K562 (cell line): Measurements from ENCODE around the gene REM2. TPM values are rescaled to one million over a fixed set of nuclear protein-coding genes. Genes with fewer than 3 reads are reported as not detected.

Experiments
- ARID2 ChIP-seq: fragments of 450-650 bp; IDR thresholded peaks from 2 replicates; pipeline ENCODE4 v1.6.1; 2017; ENCODE audit warnings: antibody characterized with exemption, mild to moderate bottlenecking
- HNRNPL ChIP-seq: fragments of 200-400 bp; formaldehyde crosslinking; IDR thresholded peaks from 2 replicates; pipeline ENCODE4 v1.6.1; 2017; ENCODE audit warnings: low read depth, mild to moderate bottlenecking, low read length
- MAFF ChIP-seq: IDR thresholded peaks from 2 replicates; pipeline ENCODE4 v1.6.1; 2012; ENCODE audit warnings: low read length, improper control_type of control experiment
- SMC3 ChIP-seq: conservative IDR thresholded peaks from 2 replicates; pipeline ENCODE4 v1.6.1; 2011; ENCODE audit warnings: low read depth, low read length, improper control_type of control experiment; ENCODE audit not compliant: insufficient read depth
- STAG1 ChIP-seq: sonication (generic); formaldehyde crosslinking; IDR thresholded peaks from 2 replicates; pipeline ENCODE4 v1.5.0; 2020; ENCODE audit warnings: missing genetic modification reagents, borderline replicate concordance
- TBP ChIP-seq: optimal IDR thresholded peaks from 2 replicates; pipeline ENCODE3; 2011; ENCODE audit warnings: low read depth, low read length, improper control_type of control experiment
- ZNF444 ChIP-seq: fragments of 250-450 bp; sonication (Bioruptor Pico); IDR thresholded peaks from 2 replicates; pipeline ENCODE4 v1.4.0; 2020; ENCODE audit warnings: mild to moderate bottlenecking, moderate library complexity
- polyA plus RNA-seq, 8 experiments: library from polyadenylated mRNA; depleted of rRNA in 4 of 8; stranded (reverse) in 5 of 8; unstranded in 3 of 8; fragments of >200 nt; fragmentation: Nextera tagmentation in 2 of 8; fragmentation: Illumina TruSeq in 1 of 8; extraction: Ambion mirVana in 2 of 8; extraction: Trizol in 1 of 8; gene quantifications; 2 replicates each; pipeline versions ENCODE4 v1.2.1 to v1.2.3, GENCODE V29; 2011 to 2014; ENCODE audit warnings: inconsistent platforms in 1 of 8, missing spikeins in 1 of 8
- total RNA-seq, 7 experiments: library from RNA; depleted of rRNA in 6 of 7; stranded (reverse); fragments of >200 nt in 6 of 7; fragmentation: Illumina TruSeq in 2 of 7; extraction: Trizol in 2 of 7; gene quantifications; 2 replicates each; pipeline versions ENCODE4 v1.2.1 to v1.2.3, GENCODE V29; 2011 to 2021; ENCODE audit warnings: low replicate concordance in 1 of 7
- TF ChIP-seq, protein P1 (sequence below): fragments of 450-650 bp; IDR thresholded peaks from 2 replicates; pipeline ENCODE4 v1.6.1; 2017; ENCODE audit warnings: antibody characterized with exemption
- TF ChIP-seq, protein P2 (sequence below): fragments of 450-650 bp; IDR thresholded peaks from 2 replicates; pipeline ENCODE4 v1.6.1; 2018; ENCODE audit warnings: mild to moderate bottlenecking, low read depth; ENCODE audit not compliant: partially characterized antibody
- TF ChIP-seq, protein P3 (sequence below), 2 experiments: fragments of 450-650 bp in 1 of 2; sonication (generic) in 1 of 2; formaldehyde crosslinking in 1 of 2; IDR thresholded peaks; 2 replicates each; pipeline versions ENCODE4 v1.7.1 to v1.9.0; 2016 to 2022; ENCODE audit warnings: inconsistent platforms in 1 of 2, mild to moderate bottlenecking in 1 of 2, missing genetic modification reagents in 1 of 2

REM2 gene
- total and polyA plus RNA-seq, 9 of the 15 experiments (the other 6 are each of a cell fraction or from before 2014, with no cell fraction given) = 0.18 to 1.0 (median 0.38) TPM

- no peak for TF ChIP-seq ZNF444 (CRISPR knock-in tag)
- TF ChIP-seq, protein P1, sequence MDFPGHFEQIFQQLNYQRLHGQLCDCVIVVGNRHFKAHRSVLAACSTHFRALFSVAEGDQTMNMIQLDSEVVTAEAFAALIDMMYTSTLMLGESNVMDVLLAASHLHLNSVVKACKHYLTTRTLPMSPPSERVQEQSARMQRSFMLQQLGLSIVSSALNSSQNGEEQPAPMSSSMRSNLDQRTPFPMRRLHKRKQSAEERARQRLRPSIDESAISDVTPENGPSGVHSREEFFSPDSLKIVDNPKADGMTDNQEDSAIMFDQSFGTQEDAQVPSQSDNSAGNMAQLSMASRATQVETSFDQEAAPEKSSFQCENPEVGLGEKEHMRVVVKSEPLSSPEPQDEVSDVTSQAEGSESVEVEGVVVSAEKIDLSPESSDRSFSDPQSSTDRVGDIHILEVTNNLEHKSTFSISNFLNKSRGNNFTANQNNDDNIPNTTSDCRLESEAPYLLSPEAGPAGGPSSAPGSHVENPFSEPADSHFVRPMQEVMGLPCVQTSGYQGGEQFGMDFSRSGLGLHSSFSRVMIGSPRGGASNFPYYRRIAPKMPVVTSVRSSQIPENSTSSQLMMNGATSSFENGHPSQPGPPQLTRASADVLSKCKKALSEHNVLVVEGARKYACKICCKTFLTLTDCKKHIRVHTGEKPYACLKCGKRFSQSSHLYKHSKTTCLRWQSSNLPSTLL = no peak
- TF ChIP-seq, protein P2, sequence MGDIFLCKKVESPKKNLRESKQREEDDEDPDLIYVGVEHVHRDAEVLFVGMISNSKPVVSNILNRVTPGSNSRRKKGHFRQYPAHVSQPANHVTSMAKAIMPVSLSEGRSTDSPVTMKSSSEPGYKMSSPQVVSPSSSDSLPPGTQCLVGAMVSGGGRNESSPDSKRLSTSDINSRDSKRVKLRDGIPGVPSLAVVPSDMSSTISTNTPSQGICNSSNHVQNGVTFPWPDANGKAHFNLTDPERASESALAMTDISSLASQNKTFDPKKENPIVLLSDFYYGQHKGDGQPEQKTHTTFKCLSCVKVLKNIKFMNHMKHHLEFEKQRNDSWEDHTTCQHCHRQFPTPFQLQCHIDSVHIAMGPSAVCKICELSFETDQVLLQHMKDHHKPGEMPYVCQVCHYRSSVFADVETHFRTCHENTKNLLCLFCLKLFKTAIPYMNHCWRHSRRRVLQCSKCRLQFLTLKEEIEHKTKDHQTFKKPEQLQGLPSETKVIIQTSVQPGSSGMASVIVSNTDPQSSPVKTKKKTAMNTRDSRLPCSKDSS = no peak
- TF ChIP-seq SMC3 = peak; percentile 98
- TF ChIP-seq, protein P3, sequence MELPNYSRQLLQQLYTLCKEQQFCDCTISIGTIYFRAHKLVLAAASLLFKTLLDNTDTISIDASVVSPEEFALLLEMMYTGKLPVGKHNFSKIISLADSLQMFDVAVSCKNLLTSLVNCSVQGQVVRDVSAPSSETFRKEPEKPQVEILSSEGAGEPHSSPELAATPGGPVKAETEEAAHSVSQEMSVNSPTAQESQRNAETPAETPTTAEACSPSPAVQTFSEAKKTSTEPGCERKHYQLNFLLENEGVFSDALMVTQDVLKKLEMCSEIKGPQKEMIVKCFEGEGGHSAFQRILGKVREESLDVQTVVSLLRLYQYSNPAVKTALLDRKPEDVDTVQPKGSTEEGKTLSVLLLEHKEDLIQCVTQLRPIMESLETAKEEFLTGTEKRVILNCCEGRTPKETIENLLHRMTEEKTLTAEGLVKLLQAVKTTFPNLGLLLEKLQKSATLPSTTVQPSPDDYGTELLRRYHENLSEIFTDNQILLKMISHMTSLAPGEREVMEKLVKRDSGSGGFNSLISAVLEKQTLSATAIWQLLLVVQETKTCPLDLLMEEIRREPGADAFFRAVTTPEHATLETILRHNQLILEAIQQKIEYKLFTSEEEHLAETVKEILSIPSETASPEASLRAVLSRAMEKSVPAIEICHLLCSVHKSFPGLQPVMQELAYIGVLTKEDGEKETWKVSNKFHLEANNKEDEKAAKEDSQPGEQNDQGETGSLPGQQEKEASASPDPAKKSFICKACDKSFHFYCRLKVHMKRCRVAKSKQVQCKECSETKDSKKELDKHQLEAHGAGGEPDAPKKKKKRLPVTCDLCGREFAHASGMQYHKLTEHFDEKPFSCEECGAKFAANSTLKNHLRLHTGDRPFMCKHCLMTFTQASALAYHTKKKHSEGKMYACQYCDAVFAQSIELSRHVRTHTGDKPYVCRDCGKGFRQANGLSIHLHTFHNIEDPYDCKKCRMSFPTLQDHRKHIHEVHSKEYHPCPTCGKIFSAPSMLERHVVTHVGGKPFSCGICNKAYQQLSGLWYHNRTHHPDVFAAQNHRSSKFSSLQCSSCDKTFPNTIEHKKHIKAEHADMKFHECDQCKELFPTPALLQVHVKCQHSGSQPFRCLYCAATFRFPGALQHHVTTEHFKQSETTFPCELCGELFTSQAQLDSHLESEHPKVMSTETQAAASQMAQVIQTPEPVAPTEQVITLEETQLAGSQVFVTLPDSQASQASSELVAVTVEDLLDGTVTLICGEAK (IDR thresholded peaks at IDR 0.05) = 0 out of 2 replicates have a peak, but pooled peaks have one; percentile 34
- TF ChIP-seq, protein P3 (CRISPR knock-in tag; IDR thresholded peaks at IDR 0.05) = no peak
- peak; percentile 95 for TF ChIP-seq ARID2
- TF ChIP-seq STAG1 (CRISPR knock-in tag) = peak; percentile 92
- TF ChIP-seq TBP = peak; percentile 13
- no peak for TF ChIP-seq MAFF
- TF ChIP-seq HNRNPL = peak; percentile 59; the same call in 1 of the 2 replicates
These were observed 29.9 kb upstream of the REM2 start (continued) for GRCh38 chr14:22852940-22853767.
